ENCODE data around the gene VSTM4. TPM values are rescaled to one million over a fixed set of nuclear protein-coding genes. Genes with fewer than 3 reads are reported as not detected.

VSTM4 gene
- total and polyA plus RNA-seq, 2 of the 4 experiments (the other 2 are of a cell fraction), result 2.4 to 2.9 TPM

GRCh38 chr10:49009199-49009979 lies 105.9 kb downstream of the VSTM4 start:
- Histone ChIP-seq H3K18ac (ENCODE audit: low read depth, low read length) (no peak overlapping the region), H3K56ac (ENCODE audit: extremely low read depth, insufficient read depth, low read length) (no peak overlapping the region), H3K14ac (replicated peaks; ENCODE audit: low read depth, low read length) (no peak overlapping the region), H2BK15ac (ENCODE audit: low read depth, low read length) (no peak overlapping the region), H3K27ac (ENCODE audit: insufficient read depth, low read length) (no peak overlapping the region), H3K9me1 (ENCODE audit: insufficient read depth, low read length) (no peaks in the 10 kb centered on the region), H3K23ac (ENCODE audit: low read depth, low read length) (no peak overlapping the region), H4K91ac (ENCODE audit: insufficient read depth, low read depth, low read length) (no peak overlapping the region), H2BK5ac (ENCODE audit: low read depth, low read length, poor library complexity, severe bottlenecking) (no peak overlapping the region), H3K4me3 (ENCODE audit: insufficient read depth, low read depth, low read length) (no peak overlapping the region), H2BK20ac (ENCODE audit: low read depth, low read length) (no peak overlapping the region), H3K79me1 (ENCODE audit: low read depth in 1 of 2, low read length in 2 of 2) (no peaks in the 10 kb centered on the region), H3K9me3 (ENCODE audit: control insufficient read depth, insufficient read depth, low read length) (no peaks in the 10 kb centered on the region), H2AFZ (replicated peaks; ENCODE audit: low read length, poor library complexity) (no peak overlapping the region), H3K27me3 (ENCODE audit: control insufficient read depth, insufficient read depth, low read length) (peaks cover 6% of the 10 kb centered on the region), H4K20me1 (ENCODE audit: insufficient read depth, low read length) (no peaks in the 10 kb centered on the region), H2BK120ac (ENCODE audit: low read depth, low read length) (no peak overlapping the region), H3K36me3 (ENCODE audit: control insufficient read depth, insufficient read depth, low read length) (no peaks in the 10 kb centered on the region), H3K4me2 (ENCODE audit: low read depth, low read length) (no peak overlapping the region; the same call in 1 of the 2 replicates), H2AK5ac (ENCODE audit: low read depth, low read length) (no peak overlapping the region), H3K4ac (ENCODE audit: low read depth, low read length) (no peak overlapping the region), H4K8ac (ENCODE audit: low read depth in 2 of 2, low read length in 2 of 2) (no peak overlapping the region), H3K4me1 (ENCODE audit: control insufficient read depth, insufficient read depth, low read length) (peaks cover 6% of the 10 kb centered on the region; the same call in 1 of the 2 replicates), H2AK9ac (replicated peaks; ENCODE audit: low read depth, low read length, poor library complexity) (no peak overlapping the region), H3K9ac (ENCODE audit: low read depth, low read length) (no peak overlapping the region), H4K5ac (ENCODE audit: low read depth, low read length) (no peak overlapping the region)
- WGBS, 2 experiments (ENCODE audit: extremely low coverage in 2 of 2, insufficient read length in 1 of 2), result no CpG with 5 or more reads among the region's 8 CpGs
- POLR2A ChIA-PET (ENCODE audit: unreplicated experiment), result interaction anchor here (0.7 kb wide), 1 partner anchor 103 kb away, joined by 4 read pairs; no protein-coding TSS in a partner anchor
- intact Hi-C loops (cut with micrococcal nuclease) (no loop called here), in situ Hi-C loops (cut with MboI; ENCODE audit: low sequenced_read_pairs) (no loop called here), dilution Hi-C loops (cut with HindIII; ENCODE audit: low sequenced_read_pairs, unreplicated experiment) (no loop called here)
- TF ChIP-seq CEBPB (IDR thresholded peaks at IDR 0.05; ENCODE audit: low read depth, low read length) (no peak), FOS (IDR thresholded peaks at IDR 0.05; ENCODE audit: low read depth, low read length) (no peak), MAZ (IDR thresholded peaks at IDR 0.05; ENCODE audit: borderline replicate concordance, low read depth, low read length) (no peak), MXI1 (IDR thresholded peaks at IDR 0.05; ENCODE audit: borderline replicate concordance, low read depth, low read length) (no peak), USF2 (IDR thresholded peaks at IDR 0.05; ENCODE audit: low read depth, low read length) (no peak)
- BruUV-seq (replicated peaks), result no TSS peak
- CTCF ChIA-PET, result interaction anchor here (0.6 kb wide), 1 partner anchor 170 kb away, joined by 4 read pairs; no protein-coding TSS in a partner anchor
- no peak for DNase-seq
- ATAC-seq (ENCODE audit: low read depth), result peak; percentile 47
